GM19035 (cell line): ENCODE measurements around the gene SHISA4.
"Not testable (repeated sequence)": the region's sequence is repeated elsewhere in the genome, so short reads cannot be mapped to it uniquely, and the experiment has no call there.

ENCODE experiments used
- ATAC-seq: cut with Tn5 transposase; IDR thresholded peaks from one replicate; pipeline ENCODE4 v1.9.1; 2021; ENCODE audit not compliant: unreplicated experiment

SHISA4 gene

DNA sequence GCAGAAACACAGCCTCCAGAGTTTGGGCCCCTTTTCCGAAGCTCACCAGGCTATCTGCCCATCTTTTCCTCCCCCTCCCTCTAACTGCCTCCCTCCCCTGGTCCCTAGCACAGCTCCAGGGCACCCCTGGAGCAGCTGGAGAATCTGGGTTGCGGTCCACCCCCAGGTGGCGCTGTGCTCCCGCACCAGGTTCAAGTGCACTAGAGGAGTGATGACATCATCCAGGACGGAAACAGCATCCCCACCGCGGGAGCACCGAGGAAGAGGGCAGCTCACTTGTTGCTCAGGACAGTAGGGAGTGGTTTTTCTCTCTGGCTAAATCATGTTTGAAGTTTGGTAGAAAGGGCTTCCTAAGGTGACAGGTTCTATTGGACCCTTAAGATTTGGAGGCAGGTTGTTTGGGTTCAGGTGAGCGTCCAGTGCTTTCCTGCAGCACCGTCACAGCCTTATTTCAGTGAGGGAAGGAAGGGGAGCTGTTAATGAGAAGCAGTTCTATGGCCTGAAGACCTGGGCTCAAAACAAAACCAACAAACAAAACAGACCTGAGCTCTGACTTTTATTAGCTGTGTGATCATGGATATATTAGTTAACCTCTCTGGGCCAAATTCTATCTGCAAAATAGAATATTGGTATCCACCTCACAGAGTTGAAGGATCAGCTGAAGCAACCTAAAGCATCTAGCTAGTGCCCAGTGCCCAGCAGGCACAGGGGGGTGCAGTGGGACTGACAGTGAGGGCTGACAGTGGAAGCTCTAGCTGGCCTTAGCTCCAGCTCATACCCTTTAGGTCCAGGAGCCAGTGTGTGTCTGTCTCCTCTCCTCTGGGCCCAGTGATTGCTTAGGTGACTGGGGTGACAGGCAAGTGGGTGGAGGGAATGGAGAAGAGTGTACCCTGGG, 7.5 kb downstream of the SHISA4 start:
- ATAC-seq: peak; percentile 75

DNA sequence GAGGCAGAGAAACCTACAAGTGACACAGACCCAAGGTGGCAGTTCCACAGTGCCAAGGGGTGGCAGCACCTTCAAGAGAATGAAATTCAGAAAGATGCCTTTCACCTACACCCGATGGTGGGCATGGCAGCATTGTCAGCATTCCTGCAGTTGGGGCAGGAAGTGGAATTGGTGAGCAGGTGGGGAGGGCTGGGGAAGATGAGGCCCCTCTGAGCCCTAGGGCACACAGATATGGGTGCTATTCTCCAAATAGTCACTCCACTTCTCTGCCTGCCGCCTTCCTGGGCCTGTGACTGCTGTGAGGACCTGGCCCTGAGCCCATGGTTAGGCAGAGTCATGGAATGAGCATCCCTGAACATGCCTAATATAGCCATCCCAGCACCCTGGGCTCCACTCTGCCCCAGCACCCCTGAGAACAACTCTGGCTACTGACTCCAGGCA, 8.3 kb downstream of the SHISA4 start:
- no peak for ATAC-seq

DNA sequence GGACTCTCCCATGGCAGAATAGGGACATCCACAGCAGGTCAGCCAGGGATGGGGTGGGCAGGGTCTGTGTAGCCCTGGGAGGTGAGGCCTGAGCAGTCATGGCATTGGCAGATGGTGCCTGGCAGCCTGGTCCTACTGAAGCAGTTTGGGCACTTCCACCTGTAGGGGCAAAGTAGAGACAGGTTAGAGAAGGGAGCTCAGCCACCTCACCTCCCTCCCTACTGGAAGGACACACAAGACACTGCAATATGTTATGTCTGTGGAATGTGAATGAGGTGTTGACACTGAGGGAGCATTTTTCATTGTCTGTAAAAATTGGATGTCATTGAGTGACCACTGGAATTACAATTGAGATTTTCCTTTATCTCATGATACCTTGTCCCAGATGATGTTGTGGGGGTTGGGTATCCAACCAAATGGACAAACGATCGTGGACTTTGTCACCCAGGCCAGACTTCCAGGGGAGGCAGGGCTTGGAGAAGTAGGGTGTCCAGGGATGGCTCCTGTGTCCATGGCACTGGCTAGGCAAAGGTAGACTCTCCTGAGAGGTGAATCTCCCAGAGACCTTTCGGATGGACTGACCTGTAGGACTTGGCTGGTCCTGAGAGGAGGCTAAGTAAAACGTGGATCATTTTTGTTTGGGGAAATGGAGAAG, 9.7 kb downstream of the SHISA4 start:
- ATAC-seq: no peak

DNA sequence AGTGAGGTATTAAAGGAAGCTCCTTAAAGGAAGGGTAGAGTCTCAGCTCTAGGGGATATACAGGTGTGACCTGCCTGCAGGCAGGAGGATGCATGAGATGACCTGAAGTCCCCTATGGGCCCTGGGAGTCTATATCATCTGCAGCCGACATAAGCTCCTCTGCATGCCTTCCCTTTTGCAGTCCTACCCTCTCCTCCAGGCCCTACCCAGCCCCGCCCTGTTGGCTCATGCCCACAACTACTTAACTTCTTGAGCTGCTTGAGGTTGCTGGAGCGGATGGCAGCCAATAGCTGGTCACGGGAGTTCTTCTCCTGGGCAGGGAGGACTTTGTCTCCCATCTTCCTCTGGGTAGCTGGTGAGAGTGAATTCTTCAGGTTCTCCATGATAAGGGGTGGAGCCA, 10.3 kb downstream of the SHISA4 start:
- ATAC-seq: no peak

DNA sequence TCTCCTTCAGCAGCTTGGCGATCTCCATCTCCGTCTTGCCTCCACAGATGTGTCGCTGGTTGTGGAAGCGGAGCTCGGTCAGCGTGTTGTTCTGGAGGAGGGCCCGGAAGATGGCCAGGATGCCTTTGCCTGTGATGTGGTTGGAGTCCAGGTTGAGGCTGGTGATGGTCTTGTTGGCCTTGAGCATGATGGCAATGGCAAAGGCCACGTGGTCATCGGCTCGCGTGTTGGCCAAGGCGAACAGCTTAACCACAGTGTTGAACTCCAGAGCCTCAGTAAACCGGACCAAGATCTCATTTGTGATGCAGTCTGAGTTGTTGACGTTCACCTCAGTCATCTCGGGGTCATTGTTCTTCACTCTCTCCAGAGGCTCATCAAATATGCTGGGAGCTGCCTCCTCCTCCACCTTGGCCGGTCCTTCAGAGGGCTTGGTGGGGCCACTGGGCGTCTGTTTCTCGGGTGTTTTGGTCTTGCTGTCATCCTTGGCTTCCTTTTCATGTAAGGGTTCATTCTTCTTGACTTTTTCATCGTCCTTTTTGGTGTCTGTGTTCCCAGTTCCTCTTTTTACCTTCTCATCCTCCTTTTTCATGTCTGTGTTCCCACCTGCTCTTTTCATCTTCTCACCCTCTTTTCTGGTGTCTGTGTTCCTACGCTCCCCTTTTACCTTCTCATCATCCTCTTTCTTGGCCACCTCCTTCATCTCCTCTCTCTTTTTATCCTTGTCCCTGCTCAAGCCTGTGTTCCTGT, 11.2 kb downstream of the SHISA4 start:
- ATAC-seq: no peak

DNA sequence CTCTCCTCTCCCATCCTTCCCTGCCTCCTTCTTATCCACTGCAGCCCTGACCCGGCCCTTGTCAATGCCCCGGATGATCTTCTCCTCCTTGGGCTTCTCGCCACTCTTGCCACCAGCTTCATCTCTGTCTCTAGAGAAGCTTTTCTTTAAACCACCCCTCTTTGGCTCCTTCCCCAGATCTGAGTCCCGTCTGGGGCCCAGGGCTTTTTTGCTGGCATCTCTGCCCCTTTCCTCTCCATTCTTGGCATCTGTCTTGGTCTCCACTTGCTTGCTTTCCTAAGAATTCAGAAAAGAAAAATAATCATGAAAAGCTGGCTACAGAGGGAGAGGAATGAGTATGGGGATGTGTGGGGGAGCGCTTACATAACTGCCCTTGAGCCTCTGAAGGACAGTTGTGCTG, 11.8 kb downstream of the SHISA4 start:
- ATAC-seq: no peak

DNA sequence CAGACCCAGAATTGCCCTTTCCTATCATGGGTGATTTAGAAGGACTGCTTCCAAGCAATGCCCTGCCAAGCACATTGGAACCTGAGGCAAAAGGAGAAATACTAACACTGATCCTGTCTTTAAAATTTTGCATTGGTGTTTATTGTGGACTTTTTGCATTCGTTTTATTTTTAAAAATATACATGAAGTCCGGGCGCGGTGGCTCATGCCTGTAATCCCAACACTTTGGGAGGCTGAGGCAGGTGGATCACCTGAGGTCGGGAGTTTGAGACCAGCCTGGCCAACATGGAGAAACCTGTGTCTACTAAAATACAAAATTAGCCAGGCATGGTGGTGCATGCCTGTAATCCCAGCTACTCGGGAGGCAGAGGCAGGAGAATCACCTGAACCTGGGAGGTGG, 12.3 kb downstream of the SHISA4 start:
- not testable (repeated sequence) for ATAC-seq

DNA sequence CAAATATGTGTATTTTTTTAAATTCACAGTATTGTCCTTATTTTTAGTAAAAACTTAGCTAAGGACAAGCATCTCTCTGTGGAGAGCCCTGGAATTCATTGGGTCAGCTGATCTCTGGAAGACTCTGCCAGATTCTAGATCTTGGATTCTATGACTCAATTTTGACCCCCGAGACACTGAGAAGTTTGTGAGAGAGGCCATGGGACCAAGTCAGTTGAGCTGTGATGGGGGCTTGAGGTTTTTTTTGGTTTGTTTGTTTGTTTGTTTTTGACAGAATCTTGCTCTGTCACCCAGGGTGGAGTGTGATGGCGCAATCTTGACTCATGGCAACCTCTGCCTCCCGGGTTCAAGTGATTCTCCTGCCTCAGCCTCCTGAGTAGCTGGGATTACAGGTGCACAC, 13.5 kb downstream of the SHISA4 start:
- ATAC-seq: no peak

DNA sequence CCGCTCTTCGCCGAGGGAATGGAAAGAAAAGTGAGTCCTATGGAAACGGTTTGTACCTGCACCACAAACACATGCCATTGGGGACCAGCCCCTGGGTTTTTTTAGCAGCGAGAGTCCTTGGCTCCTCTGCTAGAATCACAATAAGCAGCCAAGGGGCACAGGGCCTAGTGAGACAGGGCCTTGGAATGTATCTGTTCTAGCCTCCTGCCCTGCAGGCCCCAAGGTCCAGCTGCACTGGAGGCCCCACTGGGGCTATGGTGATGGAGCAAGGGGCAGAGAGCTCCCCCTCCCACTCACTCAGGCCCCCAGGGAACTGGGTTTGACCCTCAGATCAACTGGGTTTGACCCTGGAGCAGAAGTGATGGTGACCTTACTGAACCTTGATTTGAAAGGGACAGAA, 14.4 kb downstream of the SHISA4 start:
- ATAC-seq: no peak

DNA sequence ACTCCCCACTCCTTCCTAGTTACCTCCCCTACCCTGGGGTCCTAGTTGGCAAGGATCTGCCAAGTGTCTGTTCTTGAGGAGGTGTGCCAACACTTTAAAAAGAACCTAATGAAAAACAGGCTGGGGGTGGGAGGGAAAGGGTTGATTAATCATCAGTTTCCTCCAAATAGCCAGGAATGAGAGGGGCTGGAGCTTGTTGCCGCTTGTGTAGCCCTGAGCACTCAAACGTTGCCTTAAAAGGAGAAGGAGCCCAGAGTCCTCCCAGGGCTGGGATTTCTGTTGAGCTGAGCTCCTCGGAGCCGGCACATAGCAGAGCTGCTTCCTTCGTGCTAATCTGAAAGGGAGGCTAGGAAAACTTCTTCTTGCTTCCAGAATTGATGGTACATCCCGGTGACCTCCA, 15.9 kb downstream of the SHISA4 start:
- no peak for ATAC-seq

DNA sequence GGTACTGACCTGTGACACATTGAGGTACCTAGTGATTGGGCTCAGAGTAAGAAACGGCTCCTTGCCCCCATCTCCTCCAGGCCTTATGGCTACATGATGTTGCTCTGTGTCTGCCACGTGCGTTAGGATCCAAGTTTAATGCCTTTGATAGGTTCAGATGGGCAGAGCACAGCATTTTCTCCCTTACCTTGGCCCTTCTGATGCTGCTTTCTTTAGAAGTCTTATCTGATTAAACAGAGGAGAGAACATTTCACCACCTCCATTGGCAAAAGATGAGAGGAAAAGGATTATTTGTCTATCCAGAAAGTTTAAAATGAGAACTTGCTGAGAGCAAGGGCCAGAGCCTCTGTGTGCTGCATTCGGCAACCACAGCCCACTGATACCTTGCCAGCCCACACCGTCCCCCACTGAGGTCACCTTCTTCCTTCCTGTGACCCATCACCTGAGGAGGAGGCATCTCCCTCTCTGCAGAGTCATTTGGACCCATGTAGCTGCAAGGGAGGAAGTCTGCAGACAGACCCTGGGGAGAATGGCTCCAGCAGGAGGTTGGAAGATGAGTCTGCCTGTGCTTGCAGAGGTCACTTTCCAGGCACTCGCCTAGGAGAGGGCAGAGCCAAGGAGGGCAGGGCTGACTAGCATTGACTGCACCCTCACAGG, 16.7 kb downstream of the SHISA4 start:
- ATAC-seq: no peak

DNA sequence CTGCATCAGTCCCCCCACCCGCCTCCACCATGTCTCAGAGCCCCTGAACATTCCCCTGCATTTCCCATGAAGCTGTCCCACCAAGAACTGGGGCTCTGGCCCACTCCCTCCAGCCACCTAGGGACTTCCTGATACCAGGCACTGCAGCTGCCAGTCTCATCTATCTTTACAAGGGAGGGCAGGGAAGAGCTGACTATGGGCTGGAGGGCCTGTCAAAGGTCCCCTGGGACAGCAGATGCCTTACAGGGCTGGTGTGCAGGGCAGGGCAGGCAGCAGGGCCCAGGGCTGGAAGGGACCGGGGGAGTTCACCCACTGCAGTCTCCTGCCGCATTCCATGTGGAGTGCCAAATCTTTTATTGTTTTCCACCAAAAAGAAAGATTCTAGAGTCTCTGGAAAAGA, 17.6 kb downstream of the SHISA4 start:
- ATAC-seq: no peak

DNA sequence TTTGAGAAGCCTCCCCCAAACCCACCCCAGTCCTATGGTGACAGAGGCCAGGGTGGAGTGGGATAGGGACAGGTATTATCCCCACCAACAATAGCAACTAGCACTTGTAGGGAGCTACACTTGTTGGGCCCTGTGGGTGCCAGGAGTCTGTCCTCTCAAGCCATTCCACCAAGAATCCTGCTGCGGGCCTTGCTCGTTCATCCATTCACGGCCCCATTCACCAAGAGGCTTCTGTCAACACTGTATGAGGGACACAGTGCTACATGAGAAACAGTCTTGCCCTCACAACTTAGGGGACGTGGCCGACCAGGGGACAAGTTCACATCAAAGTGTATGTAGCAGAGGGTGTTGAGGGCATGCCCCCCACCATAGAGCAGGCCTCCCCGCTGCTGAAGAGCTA, 18.9 kb downstream of the SHISA4 start:
- ATAC-seq: no peak

DNA sequence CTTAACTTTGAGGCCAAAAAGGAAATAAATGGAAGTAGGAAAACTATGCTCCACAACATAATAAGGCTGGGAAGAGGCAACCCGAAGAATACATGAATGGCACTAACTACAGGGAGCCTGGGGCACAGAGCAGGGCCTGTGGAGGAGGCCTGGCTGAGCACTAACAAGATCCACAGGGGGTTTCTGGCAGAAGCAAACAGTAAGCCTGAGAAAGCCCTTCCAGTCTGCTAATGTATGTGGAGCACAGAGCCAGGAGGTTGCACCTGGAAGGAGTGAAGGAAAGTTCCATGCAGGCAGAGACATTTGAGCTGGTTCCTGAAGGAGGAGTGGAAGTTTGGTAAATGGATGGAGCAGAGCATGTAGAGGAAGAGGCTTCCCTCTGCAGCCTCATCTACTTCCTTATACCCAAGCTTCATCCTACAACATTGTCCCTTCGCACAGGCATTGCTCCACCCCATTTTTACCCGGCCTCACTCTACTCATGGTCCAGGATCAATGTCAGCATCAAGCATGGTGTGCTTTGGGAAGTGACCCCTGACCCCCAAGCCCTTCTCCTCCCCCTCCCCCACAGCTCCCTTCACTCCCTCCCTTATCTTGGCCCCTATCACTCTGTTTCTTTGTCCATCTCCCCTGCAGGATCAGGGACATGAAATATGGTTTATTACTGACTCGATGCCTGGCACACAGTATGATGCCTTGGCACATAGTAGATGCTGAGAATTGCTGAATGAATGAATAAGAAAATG, 23.3 kb downstream of the SHISA4 start:
- ATAC-seq: no peak

DNA sequence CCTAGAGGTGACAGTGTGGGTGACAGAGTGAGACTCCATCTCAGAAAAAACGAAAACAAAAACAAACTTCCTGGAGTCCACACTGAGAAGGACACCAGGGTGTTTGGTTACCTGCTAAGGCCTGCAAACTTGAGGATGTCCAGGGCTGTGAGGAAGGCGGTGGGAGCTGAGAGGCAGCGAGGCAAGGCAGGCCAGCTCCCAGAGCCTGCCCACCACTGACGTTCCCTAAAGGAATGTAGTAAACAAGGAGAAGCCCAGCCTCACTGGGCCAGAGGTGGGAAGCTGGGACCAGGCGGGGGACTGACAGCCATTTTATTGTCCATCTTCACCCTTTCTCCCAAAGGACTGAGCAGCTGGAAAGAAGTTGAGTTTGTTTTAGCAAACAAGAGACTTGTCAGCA, 24.1 kb downstream of the SHISA4 start:
- ATAC-seq: no peak

DNA sequence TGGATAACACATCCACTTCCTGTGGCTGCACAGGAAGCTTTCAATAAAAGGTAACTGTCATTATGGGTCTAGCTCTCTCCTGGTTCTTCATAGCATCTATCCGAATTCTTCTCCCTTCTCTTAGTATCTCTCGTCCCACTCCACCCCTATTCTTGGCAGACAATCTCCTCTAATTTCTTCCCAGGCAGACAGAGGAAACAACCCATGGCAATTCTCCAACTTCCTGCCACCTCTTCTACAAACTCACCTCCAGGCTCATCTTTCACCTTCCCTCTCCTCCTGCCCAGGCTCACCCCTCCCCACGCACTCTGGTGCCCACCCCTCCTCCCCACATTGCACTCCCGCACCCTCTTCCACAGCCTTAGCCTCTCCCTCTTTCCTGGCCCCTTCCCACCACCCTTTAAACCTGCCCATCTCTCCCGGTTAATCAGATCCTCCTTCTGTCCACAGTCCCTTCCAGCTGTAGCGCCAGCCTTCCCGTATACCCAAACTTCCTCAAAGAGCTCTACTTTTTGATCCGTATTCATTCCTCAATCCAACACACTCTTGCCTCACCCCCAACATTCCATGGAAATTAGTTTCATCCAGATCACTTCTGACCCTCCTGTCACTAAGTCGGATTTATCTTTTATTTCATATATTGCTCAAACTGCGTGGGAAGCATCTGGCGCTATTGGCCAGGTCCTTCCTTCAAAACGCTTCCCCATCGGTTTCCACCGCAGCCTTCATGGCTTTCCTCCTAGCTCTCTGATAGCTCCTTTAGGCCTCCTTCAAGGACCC, 25.9 kb downstream of the SHISA4 start:
- ATAC-seq: no peak

DNA sequence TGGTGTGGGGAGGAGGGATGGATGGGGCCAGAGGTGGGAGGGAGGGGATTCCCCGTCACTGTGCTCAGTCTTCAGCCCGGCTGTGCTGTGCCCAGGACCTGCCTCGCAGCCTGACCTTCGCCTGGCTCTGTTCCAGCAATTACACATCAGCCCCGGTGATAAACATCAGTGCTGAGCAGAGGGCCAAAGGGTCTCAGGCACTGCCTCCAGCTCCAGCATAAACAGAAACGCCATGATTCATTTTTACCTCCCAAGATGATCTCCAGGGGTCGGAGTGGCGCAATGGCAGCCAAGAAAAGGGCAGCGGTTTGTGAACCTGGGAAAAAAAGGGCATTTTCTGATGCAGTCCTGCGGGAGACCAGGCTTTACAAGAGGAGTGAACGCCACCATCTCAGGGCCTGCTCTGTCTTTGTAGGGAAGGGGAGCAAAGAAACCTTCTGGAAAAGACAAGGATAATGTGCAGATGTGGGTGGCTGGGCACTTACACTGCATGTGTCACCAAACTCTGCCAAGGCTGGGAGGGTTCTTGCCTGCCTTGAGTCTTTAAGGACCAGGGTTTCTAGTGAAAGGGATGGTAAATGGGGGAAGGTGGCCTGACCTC, 28.1 kb downstream of the SHISA4 start:
- ATAC-seq: no peak

DNA sequence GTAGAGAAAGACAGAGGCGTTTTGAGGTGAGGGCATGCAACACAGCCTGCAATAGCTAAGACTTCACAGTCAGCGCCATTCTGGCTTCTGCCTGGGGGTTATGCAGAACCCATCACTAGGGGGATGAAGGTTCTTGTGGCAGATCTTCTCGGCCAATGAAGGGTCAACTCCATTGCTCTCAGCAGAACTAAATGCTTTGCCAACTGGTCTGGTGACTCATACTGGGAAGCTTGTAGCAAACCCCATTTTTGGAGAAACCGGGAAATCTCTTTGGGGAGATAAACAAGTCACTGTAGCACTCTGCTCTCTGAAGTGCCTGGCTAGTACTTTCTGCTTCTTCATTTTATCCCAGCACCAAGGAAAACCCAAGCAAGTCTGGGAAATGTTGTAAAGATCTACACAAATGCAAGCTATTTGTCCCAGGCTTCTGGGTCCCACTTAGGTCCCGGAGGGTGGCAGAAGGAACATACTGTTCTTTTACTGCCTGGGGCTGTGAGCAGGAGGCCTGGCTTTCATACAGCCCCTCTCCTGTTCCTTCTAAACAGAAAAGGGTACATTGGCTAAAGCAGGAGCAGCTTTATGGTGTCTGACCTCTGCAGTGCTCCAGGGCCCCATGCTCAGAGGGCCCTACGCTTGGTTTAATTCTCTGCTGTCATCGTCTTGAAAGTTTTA, 28.8 kb downstream of the SHISA4 start:
- ATAC-seq: no peak

DNA sequence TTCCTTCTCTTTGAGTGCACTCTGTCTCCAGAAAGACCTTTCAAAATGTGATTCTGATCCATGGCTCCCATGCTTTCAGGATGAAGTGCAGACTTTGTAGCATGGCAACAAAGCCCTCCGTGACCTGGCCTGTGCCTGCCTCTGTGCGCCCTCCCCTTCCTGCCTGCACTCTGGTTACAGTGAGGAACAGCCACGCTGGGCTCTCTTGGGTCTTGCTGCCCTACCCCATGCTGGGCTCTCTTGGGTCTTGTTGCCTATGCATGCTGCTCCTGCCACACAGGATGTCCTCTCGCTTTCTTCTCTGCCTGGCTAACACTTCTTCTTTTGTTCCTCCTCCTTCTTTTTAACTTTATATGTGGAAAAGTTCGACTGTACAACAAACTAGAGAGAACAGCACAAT, 29.6 kb downstream of the SHISA4 start:
- ATAC-seq: no peak
